AG04450 (cell line): ENCODE results near the gene LIN54. TPM values are rescaled to one million over a fixed set of nuclear protein-coding genes. Genes with fewer than 3 reads are reported as not detected.

ENCODE experiments used
- CTCF ChIA-PET: fragments of 300-600, 350-600 bp; formaldehyde crosslinking; extraction: SDS; loops from one replicate; lab custom pipeline; 2022; ENCODE audit warnings: antibody characterized with exemption, inconsistent platforms; lab: Charles Lee
- POLR2A ChIA-PET: fragments of 350-600 bp; formaldehyde crosslinking; extraction: SDS; loops from one replicate; lab custom pipeline; 2021; ENCODE audit warnings: antibody characterized with exemption, inconsistent platforms; lab: Yijun Ruan, JAX
- DNase-seq: peaks from one replicate; pipeline ENCODE4 v3.0.0-alpha.2; 2011; ENCODE audit warnings: low read depth, low spot score
- H3K27ac ChIP-seq: one replicate; pipeline ENCODE4 v1.5.1; 2012; ENCODE audit warnings: low read depth, low read length, control low read depth
- H3K27me3 ChIP-seq: one replicate; pipeline ENCODE4 v1.6.0; 2012; ENCODE audit warnings: low read length; ENCODE audit not compliant: control insufficient read depth, insufficient read depth
- H3K4me3 ChIP-seq: 2 replicates; pipeline ENCODE4 v1.5.1; 2011; ENCODE audit warnings: mild to moderate bottlenecking, low read depth, low read length, control low read depth
- H3K9me3 ChIP-seq: 2 replicates; pipeline ENCODE4 v1.5.1; 2012; ENCODE audit warnings: low read length; ENCODE audit not compliant: control insufficient read depth, insufficient read depth
- polyA plus RNA-seq: library from polyadenylated mRNA; depleted of rRNA; stranded (reverse); fragments of >200 nt; gene quantifications from 2 replicates; pipeline ENCODE4 v1.2.3, GENCODE V29; 2011
- TF ChIP-seq, protein P1 (sequence below): IDR thresholded peaks from 2 replicates; pipeline ENCODE4 v1.5.1; 2011; ENCODE audit warnings: low read depth, low read length, control low read depth, inconsistent platforms

Gene LIN54
- polyA plus RNA-seq, 1 experiment = 13.9 TPM

DNA sequence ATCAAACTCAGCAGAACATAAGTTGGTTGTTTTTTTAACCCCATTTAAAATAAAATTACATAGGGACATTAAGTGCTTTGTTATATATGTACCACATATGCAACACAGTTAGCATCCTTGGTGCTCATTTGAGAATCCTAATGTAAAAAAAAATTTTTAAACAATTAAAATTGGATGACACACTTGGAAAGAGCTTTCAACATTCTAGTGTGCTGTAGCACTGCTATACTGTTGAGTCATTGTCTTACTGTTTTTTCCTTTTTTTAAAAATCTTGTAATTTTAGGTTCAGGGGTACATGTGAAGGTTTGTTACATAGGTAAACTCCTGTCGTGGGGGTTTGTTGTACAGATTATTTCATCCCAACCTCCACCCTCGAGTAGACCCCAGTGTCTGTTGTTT is 97.3 kb downstream of the LIN54 start:
- no peaks in the 10 kb centered on the region for H3K27me3 ChIP-seq
- DNase-seq = no peak
- no peaks in the 10 kb centered on the region for H3K9me3 ChIP-seq
- TF ChIP-seq, protein P1, sequence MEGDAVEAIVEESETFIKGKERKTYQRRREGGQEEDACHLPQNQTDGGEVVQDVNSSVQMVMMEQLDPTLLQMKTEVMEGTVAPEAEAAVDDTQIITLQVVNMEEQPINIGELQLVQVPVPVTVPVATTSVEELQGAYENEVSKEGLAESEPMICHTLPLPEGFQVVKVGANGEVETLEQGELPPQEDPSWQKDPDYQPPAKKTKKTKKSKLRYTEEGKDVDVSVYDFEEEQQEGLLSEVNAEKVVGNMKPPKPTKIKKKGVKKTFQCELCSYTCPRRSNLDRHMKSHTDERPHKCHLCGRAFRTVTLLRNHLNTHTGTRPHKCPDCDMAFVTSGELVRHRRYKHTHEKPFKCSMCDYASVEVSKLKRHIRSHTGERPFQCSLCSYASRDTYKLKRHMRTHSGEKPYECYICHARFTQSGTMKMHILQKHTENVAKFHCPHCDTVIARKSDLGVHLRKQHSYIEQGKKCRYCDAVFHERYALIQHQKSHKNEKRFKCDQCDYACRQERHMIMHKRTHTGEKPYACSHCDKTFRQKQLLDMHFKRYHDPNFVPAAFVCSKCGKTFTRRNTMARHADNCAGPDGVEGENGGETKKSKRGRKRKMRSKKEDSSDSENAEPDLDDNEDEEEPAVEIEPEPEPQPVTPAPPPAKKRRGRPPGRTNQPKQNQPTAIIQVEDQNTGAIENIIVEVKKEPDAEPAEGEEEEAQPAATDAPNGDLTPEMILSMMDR = no peak
- no peak overlapping the region for H3K4me3 ChIP-seq
- ChIA-PET CTCF (no interaction called here), POLR2A (no interaction called here)
- H3K27ac ChIP-seq = no peak overlapping the region

DNA sequence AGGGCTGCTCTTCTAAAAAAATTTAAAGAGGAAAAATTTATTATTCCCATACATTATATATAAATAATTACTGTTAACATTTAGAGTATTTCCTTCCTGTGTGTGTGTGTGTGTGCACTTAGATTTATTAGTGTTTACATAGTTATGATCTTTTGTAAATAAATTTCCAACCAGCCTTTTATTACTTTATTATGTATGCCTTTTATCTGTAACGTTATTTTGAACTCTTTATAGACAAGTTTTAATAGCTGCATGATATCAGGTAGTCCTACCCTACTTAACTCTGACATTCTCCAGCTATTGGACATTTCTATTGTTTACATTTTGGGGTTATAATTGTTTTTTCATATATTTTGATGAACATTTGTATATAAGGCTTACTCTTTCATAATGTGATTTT is 101.3 kb downstream of the LIN54 start:
- POLR2A ChIA-PET = interaction anchor here (0.7 kb wide), 1 partner anchor 9 kb away, joined by 3 read pairs; the partner anchor contains the start of gene THAP9
- DNase-seq = no peak
- Histone ChIP-seq H3K27me3 (no peaks in the 10 kb centered on the region), H3K9me3 (no peaks in the 10 kb centered on the region), H3K4me3 (no peak overlapping the region), H3K27ac (no peak overlapping the region)
- CTCF ChIA-PET = no interaction called here
- TF ChIP-seq, protein P1 = no peak

DNA sequence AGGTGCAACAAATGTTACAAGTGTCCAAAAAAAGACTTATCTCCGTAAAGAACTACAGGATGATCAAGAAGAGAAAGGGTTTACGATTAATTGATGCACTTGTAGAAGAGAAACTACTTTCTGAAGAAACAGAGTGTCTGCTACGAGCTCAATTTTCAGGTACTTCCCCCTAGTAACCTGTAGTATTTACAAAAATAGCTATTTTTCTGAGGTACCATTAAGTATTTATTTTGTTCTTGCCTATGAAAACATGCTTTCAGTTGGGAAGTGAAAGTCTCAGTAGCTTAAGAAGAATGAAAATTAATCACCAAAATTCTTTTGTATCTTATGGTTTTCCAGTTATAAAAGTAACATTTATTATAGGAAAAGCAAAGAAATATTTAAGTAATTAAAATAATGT is 104.2 kb downstream of the LIN54 start:
- H3K27ac ChIP-seq = no peak overlapping the region
- no peak overlapping the region for H3K4me3 ChIP-seq
- no peak for DNase-seq
- TF ChIP-seq, protein P1 = no peak
- ChIA-PET POLR2A (no interaction called here), CTCF (interaction anchor here (0.7 to 1.2 kb wide), 2 partner anchors 169 to 446 kb away, joined by 3 read pairs; no protein-coding TSS in a partner anchor)
- no peaks in the 10 kb centered on the region for H3K27me3 ChIP-seq
- H3K9me3 ChIP-seq = no peaks in the 10 kb centered on the region

GRCh38 chr4:82905205-82905604 is 105.4 kb downstream of the LIN54 start:
- DNase-seq = no peak
- POLR2A ChIA-PET = no interaction called here
- TF ChIP-seq, protein P1 = no peak

DNA sequence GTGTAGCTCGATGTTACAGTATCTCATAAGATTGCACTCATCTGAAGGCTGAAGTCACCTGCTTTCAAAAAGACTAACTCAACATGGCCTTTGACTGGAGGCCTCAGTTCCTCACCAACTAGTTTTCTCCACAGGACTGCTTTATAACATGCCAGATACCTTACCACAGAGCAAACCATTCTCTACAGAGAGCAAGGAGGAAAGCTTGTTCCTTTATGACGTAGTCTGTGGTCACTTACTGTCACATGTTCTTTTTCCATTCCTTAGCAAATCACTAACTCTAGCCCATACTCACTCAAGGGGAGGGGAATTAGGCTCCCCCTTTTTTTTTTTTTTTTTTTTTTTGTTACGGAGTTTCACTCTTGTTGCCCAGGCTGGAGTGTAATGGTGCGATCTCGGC is 106.9 kb downstream of the LIN54 start:
- H3K4me3 ChIP-seq = no peak overlapping the region
- POLR2A ChIA-PET = interaction anchor here (0.7 kb wide), 1 partner anchor 131 kb away, joined by 4 read pairs; no protein-coding TSS in a partner anchor

More at GRCh38 chr4:82905205-82905604, 105.4 kb downstream of the LIN54 start:
- Histone ChIP-seq H3K9me3 (no peaks in the 10 kb centered on the region), H3K4me3 (no peak overlapping the region), H3K27ac (no peak overlapping the region), H3K27me3 (no peaks in the 10 kb centered on the region)
- CTCF ChIA-PET = interaction anchor here (1.1 kb wide), 1 partner anchor 169 kb away, joined by 4 read pairs; no protein-coding TSS in a partner anchor

More for the DNA sequence above, 106.9 kb downstream of the LIN54 start:
- TF ChIP-seq, protein P1 = no peak
- Histone ChIP-seq H3K27me3 (no peaks in the 10 kb centered on the region), H3K27ac (no peak overlapping the region), H3K9me3 (no peaks in the 10 kb centered on the region)
- CTCF ChIA-PET = interaction anchor here (1.4 kb wide), 1 partner anchor 132 kb away, joined by 3 read pairs; the partner anchor contains the start of gene COPS4
- DNase-seq = no peak
